Hepatocyte (in vitro differentiated cells): Measurements from ENCODE around the gene ACER1. TPM values are rescaled to one million over a fixed set of nuclear protein-coding genes. Genes with fewer than 3 reads are reported as not detected.

Experiments
- DNase-seq: peaks from one replicate; pipeline ENCODE4 v3.0.0-alpha.2; 2016; ENCODE audit warnings: low spot score
- H2AFZ ChIP-seq: fragments of 200-600 bp; sonication (generic); 2 replicates; pipeline ENCODE4 v1.6.0; 2016; ENCODE audit warnings: antibody characterized with exemption, mild to moderate bottlenecking
- H3K27ac ChIP-seq: fragments of 200-600 bp; sonication (generic); 2 replicates; pipeline ENCODE4 v1.5.1; 2016; ENCODE audit warnings: mild to moderate bottlenecking
- H3K27me3 ChIP-seq: fragments of 200-600 bp; sonication (generic); 2 replicates; pipeline ENCODE4 v1.6.1; 2016
- H3K36me3 ChIP-seq: fragments of 200-600 bp; sonication (generic); replicated peaks from 2 replicates; pipeline ENCODE4 v1.5.1; 2016; ENCODE audit warnings: low read depth; ENCODE audit not compliant: insufficient read depth
- H3K4me1 ChIP-seq: fragments of 200-600 bp; sonication (generic); 2 replicates; pipeline ENCODE4 v1.5.1; 2016; ENCODE audit warnings: mild to moderate bottlenecking, moderate library complexity; ENCODE audit not compliant: insufficient read depth
- H3K4me2 ChIP-seq: fragments of 200-600 bp; sonication (generic); 2 replicates; pipeline ENCODE4 v1.6.0; 2016
- H3K4me3 ChIP-seq: fragments of 200-600 bp; sonication (generic); 2 replicates; pipeline ENCODE4 v1.5.1; 2016; ENCODE audit warnings: mild to moderate bottlenecking
- H3K79me2 ChIP-seq: fragments of 200-600 bp; sonication (generic); 2 replicates; pipeline ENCODE4 v1.6.0; 2017; ENCODE audit warnings: mild to moderate bottlenecking
- H3K9me2 ChIP-seq: fragments of 200-600 bp; sonication (generic); replicated peaks from 2 replicates; pipeline ENCODE4 v1.6.0; 2017; ENCODE audit warnings: mild to moderate bottlenecking; ENCODE audit not compliant: insufficient read depth
- H3K9me3 ChIP-seq: fragments of 200-600 bp; sonication (generic); 2 replicates; pipeline ENCODE4 v1.5.1; 2016; ENCODE audit warnings: low read depth, mild to moderate bottlenecking
- H4K20me1 ChIP-seq: fragments of 200-600 bp; sonication (generic); 2 replicates; pipeline ENCODE4 v1.6.0; 2016; ENCODE audit warnings: mild to moderate bottlenecking; ENCODE audit not compliant: insufficient read depth, poor library complexity, severe bottlenecking
- CTCF ChIP-seq: fragments of 200-600 bp; sonication (generic); IDR thresholded peaks from 2 replicates; pipeline ENCODE4 v1.5.1; 2016; ENCODE audit warnings: antibody characterized with exemption, mild to moderate bottlenecking; ENCODE audit not compliant: poor library complexity
- EZH2 ChIP-seq: fragments of 200-600 bp; sonication (generic); IDR thresholded peaks from 2 replicates; pipeline ENCODE4 v1.6.1; 2016; ENCODE audit warnings: antibody characterized with exemption, mild to moderate bottlenecking, borderline replicate concordance
- EZH2phosphoT487 ChIP-seq: fragments of 200-600 bp; sonication (generic); IDR thresholded peaks from one replicate; pipeline ENCODE4 v1.6.1; 2018; ENCODE audit warnings: antibody characterized with exemption, mild to moderate bottlenecking, low read depth, moderate library complexity; ENCODE audit not compliant: unreplicated experiment, severe bottlenecking
- WGBS: methylation state at CpG from one replicate; pipeline ENCODE4 v1.1.6; 2016; ENCODE audit warnings: low lambda C conversion rate; ENCODE audit errors: missing lambda C conversion rate; 5-methylcytosine and 5-hydroxymethylcytosine counted together
- polyA plus RNA-seq: library from polyadenylated mRNA; unstranded; fragments of >200 nt; fragmentation: Nextera tagmentation; extraction: Ambion mirVana; gene quantifications from 2 replicates; pipeline ENCODE4 v1.2.1, GENCODE V29; 2016
- total RNA-seq: library from RNA; depleted of rRNA; stranded (reverse); fragments of >200 nt; gene quantifications from 2 replicates; pipeline ENCODE4 v1.2.3, GENCODE V29; 2014

ACER1 gene
- total and polyA plus RNA-seq, 2 experiments from 2014 or later = not detected

- Histone ChIP-seq H2AFZ (peak within 1 kb of the TSS; percentile 45), H3K9me3 (no peaks in the 10 kb centered on the region), H3K79me2 (peaks cover 44% of the 10 kb centered on the region), H3K27ac (peak within 1 kb of the TSS; percentile 90), H3K36me3 (no peaks in the 10 kb centered on the region), H3K4me1 (peaks cover 37% of the 10 kb centered on the region), H3K9me2 (no peaks in the 10 kb centered on the region), H3K27me3 (no peaks in the 10 kb centered on the region), H3K4me2 (peak within 1 kb of the TSS; percentile 98), H4K20me1 (peaks cover 37% of the 10 kb centered on the region), H3K4me3 (peak within 1 kb of the TSS; percentile 99)
- TF ChIP-seq CTCF (peak; percentile 63), EZH2 (no peak), EZH2phosphoT487 (no peak)
- 22% methylated on average over 25 of the region's 66 CpGs for WGBS
- DNase-seq = peak; percentile 98
Measured at GRCh38 chr19:6279931-6280591, 53.4 kb downstream of the ACER1 start, which contains the start of gene MLLT1. TSS of gene MLLT1 (minus strand) at chr19:6279975. CDS start at chr19:6279784, 191 bp downstream.

GRCh38 chr19:6279620-6279930, 53.8 kb downstream of the ACER1 start:
- Histone ChIP-seq H3K4me2 (peak overlapping the region; percentile 98), H3K4me1 (peaks cover 42% of the 10 kb centered on the region), H3K9me2 (no peaks in the 10 kb centered on the region), H2AFZ (peak overlapping the region; percentile 45), H4K20me1 (peaks cover 38% of the 10 kb centered on the region), H3K27me3 (no peaks in the 10 kb centered on the region), H3K9me3 (no peaks in the 10 kb centered on the region), H3K4me3 (peak overlapping the region; percentile 99), H3K79me2 (peaks cover 49% of the 10 kb centered on the region), H3K27ac (peak overlapping the region; percentile 90), H3K36me3 (no peaks in the 10 kb centered on the region)
- no peak for TF ChIP-seq EZH2phosphoT487
- no peak for TF ChIP-seq CTCF
- no peak for TF ChIP-seq EZH2
- WGBS = no CpG with 5 or more reads among the region's 59 CpGs
- DNase-seq = no peak

GRCh38 chr19:6278740-6279619, 54.4 kb downstream of the ACER1 start:
- DNase-seq = peak; percentile 38
- no peaks in the 10 kb centered on the region for H3K9me2 ChIP-seq
- no peaks in the 10 kb centered on the region for H3K9me3 ChIP-seq
- no peaks in the 10 kb centered on the region for H3K27me3 ChIP-seq
- H3K36me3 ChIP-seq = no peaks in the 10 kb centered on the region
- H3K4me1 ChIP-seq = peaks cover 48% of the 10 kb centered on the region
- H4K20me1 ChIP-seq = peaks cover 42% of the 10 kb centered on the region
- TF ChIP-seq EZH2phosphoT487 (no peak), EZH2 (no peak), CTCF (no peak)
- H3K79me2 ChIP-seq = peaks cover 55% of the 10 kb centered on the region
- peak overlapping the region; percentile 99 for H3K4me3 ChIP-seq
- 16% methylated on average over 22 of the region's 36 CpGs for WGBS
- peak overlapping the region; percentile 45 for H2AFZ ChIP-seq
- H3K4me2 ChIP-seq = peak overlapping the region; percentile 98
- H3K27ac ChIP-seq = peak overlapping the region; percentile 90
